Measurements from ENCODE around the gene PXDN. TPM values are rescaled to one million over a fixed set of nuclear protein-coding genes. Genes with fewer than 3 reads are reported as not detected.

Gene PXDN
- total and polyA plus RNA-seq, 2 donors (not counting 3 experiments of a cell fraction or from before 2014, with no cell fraction given): 231 to 308 TPM

- BruUV-seq (replicated peaks): no TSS peak
- H3K9me3 ChIP-seq (replicated peaks; ENCODE audit: control insufficient read depth, insufficient read depth, low read length): no peaks in the 10 kb centered on the region
- H3K79me2 ChIP-seq (ENCODE audit: control insufficient read depth, insufficient read depth, low read length): peaks cover 7% of the 10 kb centered on the region
- no peak for FAIRE-seq
- H3K27ac ChIP-seq (ENCODE audit: insufficient read depth, low read depth, low read length): no peak overlapping the region
- ChIA-PET POLR2A (no interaction called here), CTCF (interaction anchor here (1.3 to 1.5 kb wide), 4 partner anchors 10 to 61 kb away, joined by 3 to 6 read pairs (median 4); no protein-coding TSS in a partner anchor)
- H3K27me3 ChIP-seq (ENCODE audit: control insufficient read depth in 2 of 2, insufficient read depth in 2 of 2, low read length in 2 of 2): no peaks in the 10 kb centered on the region
- H3K36me3 ChIP-seq (ENCODE audit: control insufficient read depth in 2 of 2, extremely low read depth in 1 of 2, insufficient read depth in 2 of 2, low read length in 2 of 2): peaks cover 0 to 19% of the 10 kb centered on the region in 2 experiments
- H2AFZ ChIP-seq (ENCODE audit: low read depth, low read length): no peak overlapping the region
- no peaks in the 10 kb centered on the region for H4K20me1 ChIP-seq (replicated peaks; ENCODE audit: control insufficient read depth, extremely low read depth, insufficient read depth, low read length)
- no peak for DNase-seq (ENCODE audit: low read depth, low spot score)
- H3K9me1 ChIP-seq (replicated peaks; ENCODE audit: control insufficient read depth, extremely low read depth, insufficient read depth, low read length): no peaks in the 10 kb centered on the region
- dilution Hi-C loops (cut with MboI; ENCODE audit: extremely low pct_ligation_motif_present, low sequenced_read_pairs) (no loop called here), intact Hi-C loops (cut with micrococcal nuclease) (no loop called here)
- no peak overlapping the region for H3K4me3 ChIP-seq (replicated peaks in 1 of 3; ENCODE audit: insufficient read depth in 1 of 3, low read depth in 1 of 3, low read length in 3 of 3)
- H3K4me2 ChIP-seq (ENCODE audit: insufficient read depth, low read length): no peak overlapping the region
- peaks cover 9% of the 10 kb centered on the region for H3K4me1 ChIP-seq (ENCODE audit: control insufficient read depth, extremely low read depth, insufficient read depth, low read length)
- TF ChIP-seq POLR2AphosphoS5 (IDR thresholded peaks at IDR 0.05; ENCODE audit: insufficient read depth, low read depth, low read length) (no peak), MYC (IDR thresholded peaks at IDR 0.05; ENCODE audit: low read depth, low read length) (no peak), POLR2A (IDR thresholded peaks at IDR 0.05; ENCODE audit: low read depth, low read length) (no peak), GATA2 (IDR thresholded peaks at IDR 0.05; ENCODE audit: insufficient read depth, insufficient read length, low read depth, low read length) (no peak), EZH2 (IDR thresholded peaks at IDR 0.05; ENCODE audit: borderline replicate concordance, low read depth, low read length, severe bottlenecking) (no peak), FOS (IDR thresholded peaks at IDR 0.05; ENCODE audit: borderline replicate concordance, insufficient read depth, low read length) (no peak), JUN (IDR thresholded peaks at IDR 0.05; ENCODE audit: borderline replicate concordance, insufficient read depth, insufficient read length, low read depth) (no peak)
- TF ChIP-seq, protein P1, sequence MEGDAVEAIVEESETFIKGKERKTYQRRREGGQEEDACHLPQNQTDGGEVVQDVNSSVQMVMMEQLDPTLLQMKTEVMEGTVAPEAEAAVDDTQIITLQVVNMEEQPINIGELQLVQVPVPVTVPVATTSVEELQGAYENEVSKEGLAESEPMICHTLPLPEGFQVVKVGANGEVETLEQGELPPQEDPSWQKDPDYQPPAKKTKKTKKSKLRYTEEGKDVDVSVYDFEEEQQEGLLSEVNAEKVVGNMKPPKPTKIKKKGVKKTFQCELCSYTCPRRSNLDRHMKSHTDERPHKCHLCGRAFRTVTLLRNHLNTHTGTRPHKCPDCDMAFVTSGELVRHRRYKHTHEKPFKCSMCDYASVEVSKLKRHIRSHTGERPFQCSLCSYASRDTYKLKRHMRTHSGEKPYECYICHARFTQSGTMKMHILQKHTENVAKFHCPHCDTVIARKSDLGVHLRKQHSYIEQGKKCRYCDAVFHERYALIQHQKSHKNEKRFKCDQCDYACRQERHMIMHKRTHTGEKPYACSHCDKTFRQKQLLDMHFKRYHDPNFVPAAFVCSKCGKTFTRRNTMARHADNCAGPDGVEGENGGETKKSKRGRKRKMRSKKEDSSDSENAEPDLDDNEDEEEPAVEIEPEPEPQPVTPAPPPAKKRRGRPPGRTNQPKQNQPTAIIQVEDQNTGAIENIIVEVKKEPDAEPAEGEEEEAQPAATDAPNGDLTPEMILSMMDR (IDR thresholded peaks at IDR 0.05; ENCODE audit: extremely low read depth in 1 of 2, insufficient read depth in 1 of 2, low read depth in 1 of 2, low read length in 2 of 2): no peak
- TF ChIP-seq, protein P2, sequence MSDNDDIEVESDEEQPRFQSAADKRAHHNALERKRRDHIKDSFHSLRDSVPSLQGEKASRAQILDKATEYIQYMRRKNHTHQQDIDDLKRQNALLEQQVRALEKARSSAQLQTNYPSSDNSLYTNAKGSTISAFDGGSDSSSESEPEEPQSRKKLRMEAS (IDR thresholded peaks at IDR 0.05; ENCODE audit: insufficient read depth, insufficient read length): no peak
- no peak overlapping the region for H3K9ac ChIP-seq (replicated peaks; ENCODE audit: extremely low read depth, insufficient read depth, low read length)
Measured at GRCh38 chr2:1690056-1690775, 54.1 kb downstream of the PXDN start.
